Epithelial cell of esophagus (primary cell): ENCODE measurements around the gene VN1R5.

Experiments used
- DNase-seq: peaks from one replicate; pipeline ENCODE4 v3.0.0; 2010; ENCODE audit warnings: low read depth
- H3K4me3 ChIP-seq: 2 replicates; pipeline ENCODE4 v1.5.1; 2011; ENCODE audit warnings: mild to moderate bottlenecking, low read length, control low read depth
- CTCF ChIP-seq: IDR thresholded peaks from 2 replicates; pipeline ENCODE4 v1.5.1; 2011; ENCODE audit warnings: low read depth, mild to moderate bottlenecking, low read length, control low read depth, inconsistent platforms; ENCODE audit not compliant: insufficient read depth; ENCODE audit errors: missing control alignments

The VN1R5 gene

DNA sequence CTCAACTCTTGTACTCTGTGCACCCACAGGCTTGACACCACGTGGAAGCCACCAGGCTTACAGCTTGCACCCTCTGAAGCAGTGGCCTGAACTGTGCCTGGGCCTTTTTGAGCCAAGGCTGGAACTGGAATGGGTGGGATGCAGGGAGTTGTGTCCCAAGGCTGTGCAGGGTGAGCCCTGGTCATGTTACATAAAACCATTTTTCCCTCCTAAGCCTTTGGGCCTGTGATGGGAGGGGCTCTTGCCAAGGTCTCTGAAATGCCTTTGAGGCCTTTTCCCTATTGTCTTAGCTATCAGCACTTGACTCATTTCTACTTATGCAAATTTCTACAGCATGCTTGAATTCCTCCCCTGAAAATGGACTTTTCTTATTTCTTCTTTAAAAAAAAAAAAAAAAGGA is 14.1 kb downstream of the VN1R5 start:
- no peak overlapping the region for H3K4me3 ChIP-seq
- DNase-seq, result no peak
- TF ChIP-seq CTCF, result no peak

DNA sequence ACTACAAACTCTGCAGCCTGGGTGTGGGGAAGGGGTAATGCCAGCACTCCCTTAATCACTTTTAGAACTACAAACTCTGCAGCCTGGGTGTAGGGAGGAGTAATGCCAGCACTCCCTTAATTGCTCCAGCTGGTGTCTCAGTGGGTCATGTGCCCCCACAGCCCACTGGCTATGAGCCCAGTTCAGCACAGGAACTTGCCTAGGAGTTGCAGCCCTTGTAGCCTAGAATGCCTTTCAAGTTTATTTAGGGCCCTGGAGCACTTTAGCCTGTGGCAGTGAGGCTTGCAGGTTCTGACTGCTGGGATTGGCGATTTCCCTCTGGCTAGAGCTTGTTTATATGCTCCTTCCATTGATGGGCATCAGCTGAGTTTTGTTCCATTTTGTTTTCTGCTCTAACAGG is 17.1 kb downstream of the VN1R5 start:
- no peak for DNase-seq
- H3K4me3 ChIP-seq, result no peak overlapping the region
- TF ChIP-seq CTCF, result no peak

DNA sequence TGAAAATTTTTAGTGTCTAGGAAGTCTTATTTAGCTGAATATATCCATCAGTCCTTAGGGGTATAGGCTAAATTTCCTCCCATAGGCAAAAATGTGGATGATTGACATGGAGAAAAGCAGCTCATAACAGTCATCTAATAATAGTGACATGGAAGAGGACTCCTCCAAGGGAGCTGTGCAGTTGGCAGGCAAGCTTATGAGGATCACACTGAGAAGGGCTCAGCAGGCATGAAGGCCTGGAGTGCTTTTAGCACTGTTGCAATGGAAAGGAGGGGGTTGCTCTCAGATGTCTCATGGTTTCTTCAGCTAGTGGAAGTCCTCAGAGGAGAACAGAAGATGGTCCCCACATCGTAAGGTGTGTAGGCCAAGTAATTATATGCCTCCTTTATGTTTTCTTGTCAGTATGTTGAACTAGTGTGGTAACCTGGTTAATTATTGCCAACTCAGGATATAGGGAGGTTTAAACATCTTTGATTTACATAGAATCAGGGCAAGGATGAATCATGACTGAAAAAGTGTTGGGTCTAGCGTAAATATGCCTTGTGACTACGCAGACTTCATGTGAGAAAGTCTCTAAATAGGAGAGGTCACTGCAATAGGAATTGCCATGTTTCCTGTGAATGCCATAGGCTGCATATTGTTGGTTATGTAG is 18.9 kb downstream of the VN1R5 start:
- no peak for TF ChIP-seq CTCF
- no peak for DNase-seq
- H3K4me3 ChIP-seq, result no peak overlapping the region

GRCh38 chr1:247277191-247277590 is 21.3 kb downstream of the VN1R5 start:
- DNase-seq, result no peak
- no peak for TF ChIP-seq CTCF
- H3K4me3 ChIP-seq, result no peak overlapping the region

DNA sequence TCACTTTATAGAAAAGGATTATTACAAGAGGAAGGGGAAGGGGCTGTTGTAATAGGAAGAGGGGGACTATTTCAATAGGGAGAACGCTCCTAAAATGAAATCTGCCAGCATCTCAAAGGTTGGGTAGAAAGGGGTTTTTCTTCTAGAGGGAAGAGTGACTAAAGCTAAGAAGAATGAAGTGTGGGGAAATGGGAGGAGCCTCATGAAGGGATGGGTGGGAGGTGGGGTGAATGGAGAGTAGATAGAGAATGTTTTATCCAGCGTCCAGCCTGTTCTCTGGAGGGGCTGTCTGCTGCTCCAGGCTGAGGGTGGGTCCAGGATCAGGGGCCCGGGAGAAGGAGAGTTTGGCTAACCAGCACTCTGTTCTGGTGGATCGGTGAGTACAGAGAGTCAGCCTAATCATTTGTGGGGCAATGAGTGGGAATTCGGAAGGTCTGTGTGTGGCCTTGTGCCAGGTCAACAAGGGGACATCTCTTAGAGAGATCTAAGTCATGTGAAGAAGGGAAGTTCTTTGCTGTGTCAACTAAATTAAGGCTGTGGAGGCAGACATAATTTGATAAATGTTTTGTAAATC is 25.2 kb downstream of the VN1R5 start:
- H3K4me3 ChIP-seq, result no peak overlapping the region
- DNase-seq, result no peak
- no peak for TF ChIP-seq CTCF

DNA sequence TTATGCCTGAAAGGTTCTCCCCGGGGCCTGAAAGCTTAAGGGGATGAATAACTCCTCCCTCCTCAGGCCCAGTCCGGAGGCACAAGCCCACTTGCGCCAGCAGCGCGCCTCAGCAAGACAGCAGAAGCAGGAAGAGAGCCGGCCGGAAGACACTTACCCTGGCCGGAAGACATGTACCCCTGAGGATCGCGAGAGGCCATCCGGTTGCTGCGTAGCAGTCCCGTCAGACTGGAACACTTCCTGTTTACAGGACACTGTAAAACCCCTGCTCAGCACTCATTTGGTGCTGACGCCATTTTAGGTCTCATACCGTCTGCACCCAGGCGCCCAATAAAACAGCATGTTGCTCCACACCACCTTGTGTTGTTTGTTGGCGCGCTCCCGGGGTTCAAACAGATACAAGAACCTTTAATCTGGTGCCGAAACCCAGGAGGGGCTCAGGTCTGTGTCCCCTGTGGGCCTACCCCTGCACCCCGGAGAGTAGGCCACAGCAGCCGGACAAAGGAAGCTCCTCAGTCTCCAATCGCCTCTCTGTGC is 30.3 kb downstream of the VN1R5 start:
- DNase-seq, result no peak
- no peak overlapping the region for H3K4me3 ChIP-seq
- no peak for TF ChIP-seq CTCF

DNA sequence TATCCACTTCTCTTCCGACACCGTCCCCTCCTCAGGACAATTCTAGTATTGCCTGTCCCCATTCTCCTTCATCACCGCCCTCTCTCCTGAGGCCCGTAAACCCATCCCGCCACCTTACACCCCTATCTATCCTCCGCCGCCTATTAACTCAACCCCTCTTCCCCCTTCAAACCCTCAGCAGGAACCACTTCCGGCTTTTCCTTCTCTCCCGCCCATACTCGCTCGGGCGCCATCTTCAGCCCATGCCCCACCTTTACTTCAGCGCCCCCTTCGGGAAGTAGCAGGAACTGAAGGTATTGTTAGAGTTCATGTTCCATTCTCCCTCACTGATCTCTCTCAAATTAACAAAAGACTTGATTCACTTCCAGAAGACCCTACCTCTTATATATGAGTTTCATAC is 31.6 kb downstream of the VN1R5 start:
- no peak for DNase-seq
- TF ChIP-seq CTCF, result no peak
- H3K4me3 ChIP-seq, result no peak overlapping the region
